GM23338 (cell line): ENCODE measurements around the gene RUNX3.

Experiments
- POLR2AphosphoS5 ChIP-seq: IDR thresholded peaks from 2 replicates; pipeline ENCODE4 v1.6.1; 2016; ENCODE audit warnings: antibody characterized with exemption, low read depth
- TF ChIP-seq, protein P1 (sequence below), 2 experiments: fragments of 200-600 bp in 1 of 2; sonication (generic) in 1 of 2; conservative IDR thresholded peaks; 2 replicates each; pipeline versions ENCODE4 v1.5.1 to v1.6.1; 2016 to 2017; ENCODE audit warnings: antibody characterized with exemption in 2 of 2, low read depth in 2 of 2, mild to moderate bottlenecking in 2 of 2, moderate library complexity in 1 of 2

GRCh38 chr1:24874611-24875234 lies 55.4 kb downstream of the RUNX3 start:
- TF ChIP-seq, protein P1, sequence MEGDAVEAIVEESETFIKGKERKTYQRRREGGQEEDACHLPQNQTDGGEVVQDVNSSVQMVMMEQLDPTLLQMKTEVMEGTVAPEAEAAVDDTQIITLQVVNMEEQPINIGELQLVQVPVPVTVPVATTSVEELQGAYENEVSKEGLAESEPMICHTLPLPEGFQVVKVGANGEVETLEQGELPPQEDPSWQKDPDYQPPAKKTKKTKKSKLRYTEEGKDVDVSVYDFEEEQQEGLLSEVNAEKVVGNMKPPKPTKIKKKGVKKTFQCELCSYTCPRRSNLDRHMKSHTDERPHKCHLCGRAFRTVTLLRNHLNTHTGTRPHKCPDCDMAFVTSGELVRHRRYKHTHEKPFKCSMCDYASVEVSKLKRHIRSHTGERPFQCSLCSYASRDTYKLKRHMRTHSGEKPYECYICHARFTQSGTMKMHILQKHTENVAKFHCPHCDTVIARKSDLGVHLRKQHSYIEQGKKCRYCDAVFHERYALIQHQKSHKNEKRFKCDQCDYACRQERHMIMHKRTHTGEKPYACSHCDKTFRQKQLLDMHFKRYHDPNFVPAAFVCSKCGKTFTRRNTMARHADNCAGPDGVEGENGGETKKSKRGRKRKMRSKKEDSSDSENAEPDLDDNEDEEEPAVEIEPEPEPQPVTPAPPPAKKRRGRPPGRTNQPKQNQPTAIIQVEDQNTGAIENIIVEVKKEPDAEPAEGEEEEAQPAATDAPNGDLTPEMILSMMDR (conservative IDR thresholded peaks at IDR 0.05; ENCODE audit: low read depth in 2 of 2), result no peak
- TF ChIP-seq POLR2AphosphoS5, result no peak
